ENCODE results near the gene NALCN. TPM values are rescaled to one million over a fixed set of nuclear protein-coding genes. Genes with fewer than 3 reads are reported as not detected.

NALCN gene
- total and polyA plus RNA-seq, 2 donors (not counting 1 experiment from before 2014, with no cell fraction given), result 1.5 to 2.7 TPM

DNA sequence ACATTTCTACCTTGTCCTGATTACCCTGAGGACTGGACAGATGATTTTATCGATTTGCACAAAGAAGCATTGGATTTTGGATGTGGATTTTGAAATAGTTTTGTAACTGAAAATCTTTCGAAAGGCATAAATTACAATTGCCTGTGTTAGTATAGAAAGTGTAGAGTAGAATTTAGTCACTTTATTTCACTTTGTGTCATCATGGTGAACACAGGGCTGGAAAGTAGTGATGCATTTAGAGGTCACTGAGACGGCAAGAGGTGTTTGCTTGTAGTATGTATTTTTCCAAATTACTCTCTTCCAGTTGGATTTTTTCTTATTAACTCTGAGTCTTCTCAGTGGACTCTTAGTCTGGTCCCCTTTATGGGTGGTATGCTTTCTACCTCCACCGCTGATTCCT, 326.0 kb downstream of the NALCN start:
- Histone ChIP-seq H3K79me2 (ENCODE audit: control insufficient read depth, insufficient read depth, low read length) (no peaks in the 10 kb centered on the region), H3K36me3 (ENCODE audit: control insufficient read depth, insufficient read depth, low read length) (no peaks in the 10 kb centered on the region), H3K9ac (ENCODE audit: insufficient read depth, low read length) (no peak overlapping the region), H3K4me1 (ENCODE audit: control insufficient read depth, extremely low read depth, insufficient read depth, low read length) (no peaks in the 10 kb centered on the region), H3K4me3 (replicated peaks in 1 of 4; ENCODE audit: control extremely low read depth in 1 of 4, insufficient read depth in 1 of 4, low read depth in 3 of 4, low read length in 4 of 4) (no peak overlapping the region), H2AFZ (ENCODE audit: low read length) (no peak overlapping the region), H3K4me2 (ENCODE audit: extremely low read depth, insufficient read depth, low read length) (no peak overlapping the region), H3K27me3 (ENCODE audit: control insufficient read depth, insufficient read depth, low read length) (no peaks in the 10 kb centered on the region), H3K27ac (ENCODE audit: insufficient read depth, low read length) (no peak overlapping the region), H4K20me1 (ENCODE audit: control insufficient read depth, extremely low read depth, insufficient read depth, low read length) (no peaks in the 10 kb centered on the region), H3K9me3 (ENCODE audit: control insufficient read depth, insufficient read depth, low read depth, low read length) (no peaks in the 10 kb centered on the region)
- DNase-seq (ENCODE audit: low read depth in 2 of 2), result no peak
- no peak for TF ChIP-seq EZH2 (IDR thresholded peaks at IDR 0.05; ENCODE audit: low read length, missing control alignments)
- TF ChIP-seq, protein P1, sequence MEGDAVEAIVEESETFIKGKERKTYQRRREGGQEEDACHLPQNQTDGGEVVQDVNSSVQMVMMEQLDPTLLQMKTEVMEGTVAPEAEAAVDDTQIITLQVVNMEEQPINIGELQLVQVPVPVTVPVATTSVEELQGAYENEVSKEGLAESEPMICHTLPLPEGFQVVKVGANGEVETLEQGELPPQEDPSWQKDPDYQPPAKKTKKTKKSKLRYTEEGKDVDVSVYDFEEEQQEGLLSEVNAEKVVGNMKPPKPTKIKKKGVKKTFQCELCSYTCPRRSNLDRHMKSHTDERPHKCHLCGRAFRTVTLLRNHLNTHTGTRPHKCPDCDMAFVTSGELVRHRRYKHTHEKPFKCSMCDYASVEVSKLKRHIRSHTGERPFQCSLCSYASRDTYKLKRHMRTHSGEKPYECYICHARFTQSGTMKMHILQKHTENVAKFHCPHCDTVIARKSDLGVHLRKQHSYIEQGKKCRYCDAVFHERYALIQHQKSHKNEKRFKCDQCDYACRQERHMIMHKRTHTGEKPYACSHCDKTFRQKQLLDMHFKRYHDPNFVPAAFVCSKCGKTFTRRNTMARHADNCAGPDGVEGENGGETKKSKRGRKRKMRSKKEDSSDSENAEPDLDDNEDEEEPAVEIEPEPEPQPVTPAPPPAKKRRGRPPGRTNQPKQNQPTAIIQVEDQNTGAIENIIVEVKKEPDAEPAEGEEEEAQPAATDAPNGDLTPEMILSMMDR (conservative IDR thresholded peaks at IDR 0.05 in 1 of 2, IDR thresholded peaks at IDR 0.05 in 1 of 2; ENCODE audit: low read depth in 1 of 2, low read length in 2 of 2), result no peak

DNA sequence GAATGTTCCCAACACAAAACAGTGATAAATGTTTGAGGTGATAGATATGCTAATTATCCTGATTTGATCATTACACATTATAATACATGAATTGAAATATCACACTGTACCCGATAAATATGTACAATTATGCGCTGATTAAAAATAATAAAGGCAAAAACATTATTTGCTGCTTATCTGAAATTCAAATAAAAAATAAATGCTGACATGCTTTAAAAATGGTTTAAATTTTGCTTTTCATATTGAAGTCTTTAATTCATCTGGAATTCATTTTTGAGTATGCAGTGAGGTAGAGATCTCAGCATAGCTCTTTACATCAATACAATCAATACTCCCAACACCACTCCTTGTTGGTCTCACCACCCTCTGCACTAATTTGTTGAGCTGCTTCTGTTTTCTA, 330.8 kb downstream of the NALCN start:
- H3K9ac ChIP-seq (ENCODE audit: insufficient read depth, low read length), result no peak overlapping the region
- no peak for TF ChIP-seq EZH2 (IDR thresholded peaks at IDR 0.05; ENCODE audit: low read length, missing control alignments)
- TF ChIP-seq, protein P1 (conservative IDR thresholded peaks at IDR 0.05 in 1 of 2, IDR thresholded peaks at IDR 0.05 in 1 of 2; ENCODE audit: low read depth in 1 of 2, low read length in 2 of 2), result no peak
- DNase-seq (ENCODE audit: low read depth in 2 of 2), result no peak
- no peak overlapping the region for H3K27ac ChIP-seq (ENCODE audit: insufficient read depth, low read length)
- H3K4me3 ChIP-seq (replicated peaks in 1 of 4; ENCODE audit: control extremely low read depth in 1 of 4, insufficient read depth in 1 of 4, low read depth in 3 of 4, low read length in 4 of 4), result no peak overlapping the region
- H3K4me1 ChIP-seq (ENCODE audit: control insufficient read depth, extremely low read depth, insufficient read depth, low read length), result no peaks in the 10 kb centered on the region
- H4K20me1 ChIP-seq (ENCODE audit: control insufficient read depth, extremely low read depth, insufficient read depth, low read length), result no peaks in the 10 kb centered on the region
- H3K4me2 ChIP-seq (ENCODE audit: extremely low read depth, insufficient read depth, low read length), result no peak overlapping the region
- H3K79me2 ChIP-seq (ENCODE audit: control insufficient read depth, insufficient read depth, low read length), result no peaks in the 10 kb centered on the region
- no peaks in the 10 kb centered on the region for H3K9me3 ChIP-seq (ENCODE audit: control insufficient read depth, insufficient read depth, low read depth, low read length)
- no peak overlapping the region for H2AFZ ChIP-seq (ENCODE audit: low read length)
- H3K27me3 ChIP-seq (ENCODE audit: control insufficient read depth, insufficient read depth, low read length), result no peaks in the 10 kb centered on the region
- no peaks in the 10 kb centered on the region for H3K36me3 ChIP-seq (ENCODE audit: control insufficient read depth, insufficient read depth, low read length)

DNA sequence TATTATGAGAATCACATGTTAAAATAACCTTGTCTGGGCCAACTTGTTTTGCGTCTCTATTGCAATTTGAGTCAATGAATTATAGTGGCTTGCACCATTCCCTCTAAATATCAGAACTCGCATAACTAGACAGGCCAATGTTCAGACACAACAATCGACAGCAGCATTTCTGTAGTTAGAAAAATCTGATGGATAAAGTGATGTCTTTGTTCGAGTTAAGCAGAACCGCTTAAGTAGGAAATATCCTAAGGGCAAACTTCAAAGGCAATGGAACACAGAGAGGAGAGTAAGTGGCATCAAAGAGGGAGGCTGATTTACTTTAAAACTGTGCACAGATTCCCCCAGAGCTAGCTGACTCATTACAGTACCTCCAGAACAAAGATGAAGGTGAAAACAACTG, 333.9 kb downstream of the NALCN start:
- H2AFZ ChIP-seq (ENCODE audit: low read length), result no peak overlapping the region
- TF ChIP-seq EZH2 (IDR thresholded peaks at IDR 0.05; ENCODE audit: low read length, missing control alignments), result no peak
- TF ChIP-seq, protein P1 (conservative IDR thresholded peaks at IDR 0.05 in 1 of 2, IDR thresholded peaks at IDR 0.05 in 1 of 2; ENCODE audit: low read depth in 1 of 2, low read length in 2 of 2), result no peak
- no peak for DNase-seq (ENCODE audit: low read depth in 2 of 2)
- no peak overlapping the region for H3K9ac ChIP-seq (ENCODE audit: insufficient read depth, low read length)
- H3K27me3 ChIP-seq (ENCODE audit: control insufficient read depth, insufficient read depth, low read length), result no peaks in the 10 kb centered on the region
- no peaks in the 10 kb centered on the region for H3K9me3 ChIP-seq (ENCODE audit: control insufficient read depth, insufficient read depth, low read depth, low read length)
- no peaks in the 10 kb centered on the region for H3K4me1 ChIP-seq (ENCODE audit: control insufficient read depth, extremely low read depth, insufficient read depth, low read length)
- no peaks in the 10 kb centered on the region for H4K20me1 ChIP-seq (ENCODE audit: control insufficient read depth, extremely low read depth, insufficient read depth, low read length)
- H3K27ac ChIP-seq (ENCODE audit: insufficient read depth, low read length), result no peak overlapping the region
- no peak overlapping the region for H3K4me3 ChIP-seq (replicated peaks in 1 of 4; ENCODE audit: control extremely low read depth in 1 of 4, insufficient read depth in 1 of 4, low read depth in 3 of 4, low read length in 4 of 4)
- H3K36me3 ChIP-seq (ENCODE audit: control insufficient read depth, insufficient read depth, low read length), result no peaks in the 10 kb centered on the region
- no peaks in the 10 kb centered on the region for H3K79me2 ChIP-seq (ENCODE audit: control insufficient read depth, insufficient read depth, low read length)
- H3K4me2 ChIP-seq (ENCODE audit: extremely low read depth, insufficient read depth, low read length), result no peak overlapping the region

Data from fibroblast of lung (primary cell).